Fibroblast of villous mesenchyme (primary cell): ENCODE results near the gene SLC16A13. TPM values are rescaled to one million over a fixed set of nuclear protein-coding genes. Genes with fewer than 3 reads are reported as not detected.
A peak's percentile ranks its signal among the peaks of the same experiment; 100 is the strongest.

Experiments used
- DNase-seq: peaks from one replicate; pipeline ENCODE4 v3.0.0-alpha.2; 2010; ENCODE audit warnings: low read depth
- H3K4me3 ChIP-seq: 2 replicates; pipeline ENCODE4 v1.5.1; 2011; ENCODE audit warnings: low read depth, mild to moderate bottlenecking, low read length
- CTCF ChIP-seq: IDR thresholded peaks from 2 replicates; pipeline ENCODE4 v1.5.1; 2012; ENCODE audit warnings: low read depth, mild to moderate bottlenecking, low read length; ENCODE audit not compliant: insufficient read depth
- total RNA-seq: library from RNA; depleted of rRNA; stranded (reverse); fragments of >200 nt; gene quantifications from 2 replicates; pipeline ENCODE4 v1.2.3, GENCODE V29; 2012

The SLC16A13 gene
- total RNA-seq, 1 donor, result 1.3 TPM

- no peak for DNase-seq
- no peak for TF ChIP-seq CTCF
- no peak overlapping the region for H3K4me3 ChIP-seq
These were observed 16.4 kb upstream of the SLC16A13 start for GRCh38 chr17:7019367-7019766.

GRCh38 chr17:7019839-7020519 is 15.8 kb upstream of the SLC16A13 start:
- DNase-seq, result peak; percentile 40
- TF ChIP-seq CTCF, result no peak

GRCh38 chr17:7020894-7021664 is 14.7 kb upstream of the SLC16A13 start:
- no peak for DNase-seq
- H3K4me3 ChIP-seq, result no peak overlapping the region
- TF ChIP-seq CTCF, result no peak

More at GRCh38 chr17:7019839-7020519, 15.8 kb upstream of the SLC16A13 start:
- peak overlapping the region; percentile 52 for H3K4me3 ChIP-seq

- H3K4me3 ChIP-seq, result peak overlapping the region; percentile 34
- peak; percentile 56 for DNase-seq
These were observed 13.6 kb upstream of the SLC16A13 start for GRCh38 chr17:7021993-7022778.

GRCh38 chr17:7022781-7023571 is 12.8 kb upstream of the SLC16A13 start, which contains the start of gene BCL6B:
Gene BCL6B (plus strand): TSS chr17:7023050. CDS start chr17:7023672, 622 bp downstream.
- H3K4me3 ChIP-seq, result peak within 1 kb of the TSS; percentile 34
- no peak for TF ChIP-seq CTCF
- no peak for DNase-seq

More at GRCh38 chr17:7021993-7022778, 13.6 kb upstream of the SLC16A13 start:
- peak; percentile 88 for TF ChIP-seq CTCF
